Astrocyte of the cerebellum (primary cell): ENCODE results near the gene UCN3.
A peak's percentile ranks its signal among the peaks of the same experiment; 100 is the strongest.

ENCODE experiments used
- DNase-seq: peaks from one replicate; pipeline ENCODE4 v3.0.0-alpha.2; 2011; ENCODE audit warnings: low read depth
- H3K4me3 ChIP-seq: 2 replicates; pipeline ENCODE4 v1.5.1; 2011; ENCODE audit warnings: mild to moderate bottlenecking, low read depth, low read length, moderate library complexity
- CTCF ChIP-seq: IDR thresholded peaks from 2 replicates; pipeline ENCODE4 v1.5.1; 2012; ENCODE audit warnings: low read length, low read depth, moderate library complexity, mild to moderate bottlenecking; ENCODE audit errors: missing control alignments
- in situ Hi-C: cut with HindIII; loops from 2 replicates; pipeline ENCODE4 v1.10.0; 2017; ENCODE audit warnings: low sequenced_read_pairs

UCN3 gene

GRCh38 chr10:5423771-5424170, 59.0 kb downstream of the UCN3 start:
- TF ChIP-seq CTCF, result no peak
- H3K4me3 ChIP-seq, result no peak overlapping the region
- in situ Hi-C loops, result no loop called here
- peak; percentile 48 for DNase-seq
